SK-N-SH (cell line): ENCODE measurements around the gene MRPS30. TPM values are rescaled to one million over a fixed set of nuclear protein-coding genes. Genes with fewer than 3 reads are reported as not detected.

Experiments
- CTCF ChIA-PET: fragments of 300-600, 350-600 bp; formaldehyde crosslinking; extraction: SDS; loops from one replicate; lab custom pipeline; 2021; lab: Yijun Ruan, JAX
- POLR2A ChIA-PET: fragments of 350-600 bp; sonication (Branson Sonifier 250); formaldehyde crosslinking; extraction: SDS; loops from one replicate; lab custom pipeline; 2020; ENCODE audit warnings: antibody characterized with exemption, inconsistent platforms; lab: Yijun Ruan, JAX
- DNase-seq: peaks from one replicate; pipeline ENCODE4 v3.0.0; 2012
- H2AFZ ChIP-seq: fragments of 200-600 bp; sonication (generic); 2 replicates; pipeline ENCODE4 v1.8.1; 2016; ENCODE audit warnings: antibody characterized with exemption, mild to moderate bottlenecking, low read depth
- H3F3A ChIP-seq: fragments of 200-600 bp; sonication (generic); replicated peaks from 2 replicates; pipeline ENCODE3; 2016; ENCODE audit warnings: antibody characterized with exemption, mild to moderate bottlenecking; ENCODE audit not compliant: insufficient read depth
- H3K27ac ChIP-seq, 2 experiments: fragments of 200-500 bp in 1 of 2; fragments of 200-600 bp in 1 of 2; sonication (Bioruptor generic) in 1 of 2; sonication (generic), shearing (Covaris generic) in 1 of 2; 2 replicates each; pipeline versions ENCODE4 v1.5.1 to v1.6.1; 2014 to 2016; ENCODE audit warnings: low read depth in 2 of 2, inconsistent platforms in 1 of 2, low read length in 1 of 2, mild to moderate bottlenecking in 1 of 2, mixed read lengths in 1 of 2
- H3K27me3 ChIP-seq: fragments of 200-600 bp; sonication (generic), shearing (Covaris generic); 2 replicates; pipeline ENCODE4 v1.6.1; 2016; ENCODE audit warnings: mixed run types; ENCODE audit not compliant: insufficient read depth
- H3K36me3 ChIP-seq, 2 experiments: fragments of 200-500 bp in 1 of 2; fragments of 200-600 bp in 1 of 2; sonication (Bioruptor generic) in 1 of 2; sonication (generic) in 1 of 2; replicated peaks in 1 of 2; 2 replicates each; pipeline versions ENCODE3 to v1.5.1; 2014 to 2016; ENCODE audit warnings: low read length in 1 of 2, mild to moderate bottlenecking in 1 of 2; ENCODE audit not compliant: insufficient read depth in 2 of 2, control insufficient read depth in 1 of 2
- H3K4me1 ChIP-seq, 2 experiments: fragments of 200-500 bp in 1 of 2; fragments of 200-600 bp in 1 of 2; sonication (Bioruptor generic) in 1 of 2; sonication (generic), shearing (Covaris generic) in 1 of 2; 2 replicates each; pipeline versions ENCODE4 v1.5.1 to v1.6.1; 2014 to 2016; ENCODE audit warnings: low read depth in 1 of 2, low read length in 1 of 2, mixed run types in 1 of 2; ENCODE audit not compliant: insufficient read depth in 2 of 2, control insufficient read depth in 1 of 2
- H3K4me2 ChIP-seq: fragments of 200-600 bp; sonication (generic), shearing (Covaris generic); 2 replicates; pipeline ENCODE4 v1.6.1; 2017; ENCODE audit warnings: mixed run types
- H3K4me3 ChIP-seq, 2 experiments: fragments of 200-500 bp in 1 of 2; fragments of 200-600 bp in 1 of 2; sonication (Bioruptor generic) in 1 of 2; sonication (generic), shearing (Covaris generic) in 1 of 2; 2 replicates each; pipeline versions ENCODE4 v1.5.1 to v1.8.1; 2014 to 2016; ENCODE audit warnings: low read depth in 2 of 2, inconsistent platforms in 1 of 2, low read length in 1 of 2, mild to moderate bottlenecking in 1 of 2, mixed read lengths in 1 of 2, moderate library complexity in 1 of 2
- H3K79me2 ChIP-seq: fragments of 200-600 bp; sonication (generic); 2 replicates; pipeline ENCODE4 v1.8.1; 2017; ENCODE audit warnings: mild to moderate bottlenecking; ENCODE audit not compliant: insufficient read depth
- H3K9ac ChIP-seq: fragments of 200-600 bp; sonication (generic); 2 replicates; pipeline ENCODE4 v1.6.1; 2017; ENCODE audit warnings: mixed run types
- H3K9me2 ChIP-seq: fragments of 200-600 bp; sonication (generic); 2 replicates; pipeline ENCODE4 v1.6.1; 2017; ENCODE audit warnings: mixed run types
- H3K9me3 ChIP-seq: fragments of 200-600 bp; sonication (generic); 2 replicates; pipeline ENCODE4 v1.6.1; 2017; ENCODE audit warnings: mixed run types, mild to moderate bottlenecking, moderate library complexity
- H4K20me1 ChIP-seq: fragments of 200-600 bp; sonication (generic); 2 replicates; pipeline ENCODE4 v1.6.1; 2017; ENCODE audit warnings: mild to moderate bottlenecking, mixed run types; ENCODE audit not compliant: insufficient read depth
- CHD2 ChIP-seq: fragments of 150-350 bp; IDR thresholded peaks from 2 replicates; pipeline ENCODE4 v1.6.1; 2018; ENCODE audit warnings: low read length; ENCODE audit not compliant: partially characterized antibody
- EP300 ChIP-seq, 2 experiments: IDR thresholded peaks; 2 replicates each; pipeline versions ENCODE4 v1.4.0 to v1.6.1; 2012; ENCODE audit warnings: borderline replicate concordance in 1 of 2, low read depth in 1 of 2, low read length in 1 of 2
- EZH2phosphoT487 ChIP-seq: fragments of 200-600 bp; sonication (generic); IDR thresholded peaks from 2 replicates; pipeline ENCODE4 v1.6.1; 2017; ENCODE audit warnings: low read depth, mixed run types, mild to moderate bottlenecking, antibody characterized with exemption, moderate library complexity, borderline replicate concordance
- GABPA ChIP-seq: IDR thresholded peaks from 2 replicates; pipeline ENCODE4 v1.4.0; 2012; ENCODE audit warnings: low read depth, mild to moderate bottlenecking
- JUND ChIP-seq: IDR thresholded peaks from 2 replicates; pipeline ENCODE4 v1.4.0; 2012
- MEF2A ChIP-seq: IDR thresholded peaks from 2 replicates; pipeline ENCODE4 v1.4.0; 2012; ENCODE audit warnings: low read depth, borderline replicate concordance
- NFIC ChIP-seq: IDR thresholded peaks from 2 replicates; pipeline ENCODE4 v1.4.0; 2012; ENCODE audit warnings: borderline replicate concordance
- NRF1 ChIP-seq: IDR thresholded peaks from 2 replicates; pipeline ENCODE4 v1.6.1; 2012; ENCODE audit warnings: low read depth, mild to moderate bottlenecking, low read length
- POLR2AphosphoS5 ChIP-seq: IDR thresholded peaks from 2 replicates; pipeline ENCODE4 v1.6.1; 2012; ENCODE audit warnings: low read depth, low read length
- RAD21 ChIP-seq: IDR thresholded peaks from 2 replicates; pipeline ENCODE4 v1.6.1; 2012; ENCODE audit warnings: mild to moderate bottlenecking, low read length
- SIN3A ChIP-seq: IDR thresholded peaks from 2 replicates; pipeline ENCODE4 v1.6.1; 2012; ENCODE audit warnings: low read depth, mild to moderate bottlenecking, low read length, moderate library complexity, borderline replicate concordance
- TAF1 ChIP-seq: IDR thresholded peaks from 2 replicates; pipeline ENCODE4 v1.6.1; 2012; ENCODE audit warnings: low read depth, mild to moderate bottlenecking, low read length, moderate library complexity, borderline replicate concordance
- TCF12 ChIP-seq: IDR thresholded peaks from 2 replicates; pipeline ENCODE4 v1.4.0; 2012
- USF2 ChIP-seq: fragments of 150-350 bp; IDR thresholded peaks from 2 replicates; pipeline ENCODE4 v1.6.1; 2017; ENCODE audit warnings: antibody characterized with exemption, low read length, low read depth, borderline replicate concordance
- YY1 ChIP-seq: IDR thresholded peaks from 2 replicates; pipeline ENCODE4 v1.4.0; 2012; ENCODE audit warnings: low read depth, mild to moderate bottlenecking
- WGBS: methylation state at CpG from one replicate; pipeline ENCODE4 v1.1.6; 2017; ENCODE audit warnings: low lambda C conversion rate; 5-methylcytosine and 5-hydroxymethylcytosine counted together
- polyA plus RNA-seq, 3 experiments: library from polyadenylated mRNA; depleted of rRNA; stranded (reverse); fragments of >200 nt; gene quantifications; 2 replicates each; pipeline ENCODE4 v1.2.3, GENCODE V29; 2012
- TF ChIP-seq, protein P1 (sequence below): fragments of 200-600 bp; sonication (generic); IDR thresholded peaks from 2 replicates; pipeline ENCODE4 v1.6.1; 2017; ENCODE audit warnings: antibody characterized with exemption, mild to moderate bottlenecking, moderate library complexity
- TF ChIP-seq, protein P2 (sequence below): IDR thresholded peaks from 2 replicates; pipeline ENCODE4 v1.6.1; 2012; ENCODE audit warnings: mild to moderate bottlenecking, low read depth, low read length, moderate library complexity
- TF ChIP-seq, protein P3 (sequence below): IDR thresholded peaks from 2 replicates; pipeline ENCODE4 v1.4.0; 2012; ENCODE audit warnings: low read depth, borderline replicate concordance

MRPS30 gene
- polyA plus RNA-seq, 1 of the 3 experiments (the other 2 are of a cell fraction), result 18.3 TPM

DNA sequence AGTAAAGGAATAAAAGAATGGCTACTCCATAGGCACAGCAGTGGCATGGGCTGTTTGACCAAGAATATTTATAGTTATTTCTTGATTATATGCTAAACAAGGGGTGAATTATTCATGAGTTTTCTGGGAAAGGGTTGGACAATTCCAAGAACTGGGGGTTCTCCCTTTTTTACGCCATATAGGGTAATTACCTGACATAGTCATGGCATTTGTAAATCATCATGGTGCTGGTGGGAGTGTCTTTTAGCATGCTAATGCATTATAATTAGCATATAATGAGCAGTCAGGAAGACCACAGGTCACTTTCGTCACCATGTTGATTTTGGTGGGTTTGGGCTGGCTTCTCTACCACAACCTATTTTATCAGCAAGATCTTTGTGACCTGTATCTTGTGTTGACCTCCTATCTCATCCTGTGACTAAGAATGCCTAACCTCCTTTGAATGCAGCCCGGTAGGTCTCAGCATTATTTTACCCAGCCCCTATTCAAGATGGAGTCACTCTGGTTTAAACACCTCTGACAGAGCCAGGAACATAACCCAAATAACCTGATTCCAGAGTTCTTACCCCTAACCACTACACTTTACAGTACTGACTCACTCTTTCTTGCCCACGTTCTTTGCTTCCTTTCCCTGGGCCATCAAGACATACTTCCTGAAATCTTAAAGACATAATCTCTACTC, 25.0 kb upstream of the MRPS30 start:
- H3K9ac ChIP-seq, result no peak overlapping the region
- CTCF ChIA-PET, result interaction anchor here (1.6 kb wide), 1 partner anchor 10 kb away, joined by 9 read pairs; no protein-coding TSS in a partner anchor
- WGBS, result 60% methylated on average over 4 of the region's 4 CpGs
- H3K27me3 ChIP-seq, result no peaks in the 10 kb centered on the region
- no peaks in the 10 kb centered on the region for H3K79me2 ChIP-seq
- H3K36me3 ChIP-seq, result no peaks in the 10 kb centered on the region
- no peaks in the 10 kb centered on the region for H4K20me1 ChIP-seq
- H3F3A ChIP-seq, result no peaks in the 10 kb centered on the region
- no peaks in the 10 kb centered on the region for H3K9me2 ChIP-seq
- H3K4me3 ChIP-seq, result no peak overlapping the region
- no peak overlapping the region for H3K27ac ChIP-seq
- H3K4me1 ChIP-seq, result no peaks in the 10 kb centered on the region
- POLR2A ChIA-PET, result no interaction called here
- no peak for DNase-seq
- H3K9me3 ChIP-seq, result no peaks in the 10 kb centered on the region; the same call in 1 of the 2 replicates
- TF ChIP-seq USF2 (no peak), CHD2 (no peak), YY1 (no peak)
- H2AFZ ChIP-seq, result no peak overlapping the region
- H3K4me2 ChIP-seq, result no peak overlapping the region

DNA sequence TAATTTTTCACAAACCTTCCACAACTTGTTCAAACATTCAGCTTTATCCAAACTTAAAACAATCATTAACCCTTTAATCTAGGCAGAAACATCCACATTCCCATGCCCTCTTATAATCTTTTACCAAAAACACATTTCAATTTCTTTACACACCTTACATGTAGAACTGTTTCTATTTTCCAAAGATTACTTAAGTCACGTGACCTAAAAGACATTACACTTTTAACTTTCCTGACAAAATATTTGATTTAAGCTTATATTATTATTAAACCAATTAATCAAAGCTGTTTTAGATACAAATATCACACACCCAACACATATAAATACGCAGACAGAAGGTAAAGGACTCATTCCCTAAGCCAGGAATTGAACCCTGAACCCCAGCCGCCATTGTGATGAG, 21.0 kb upstream of the MRPS30 start:
- H3K36me3 ChIP-seq, result no peaks in the 10 kb centered on the region
- POLR2A ChIA-PET, result no interaction called here
- TF ChIP-seq SIN3A (no peak), GABPA (no peak), TAF1 (no peak), POLR2AphosphoS5 (no peak), MEF2A (no peak), NFIC (no peak), RAD21 (no peak), CHD2 (no peak), NRF1 (no peak), TCF12 (no peak), JUND (no peak), EP300 (IDR thresholded peaks at IDR 0.05; ENCODE audit: borderline replicate concordance in 1 of 2, low read depth in 1 of 2, low read length in 1 of 2) (no peak), EZH2phosphoT487 (no peak)
- TF ChIP-seq, protein P1, sequence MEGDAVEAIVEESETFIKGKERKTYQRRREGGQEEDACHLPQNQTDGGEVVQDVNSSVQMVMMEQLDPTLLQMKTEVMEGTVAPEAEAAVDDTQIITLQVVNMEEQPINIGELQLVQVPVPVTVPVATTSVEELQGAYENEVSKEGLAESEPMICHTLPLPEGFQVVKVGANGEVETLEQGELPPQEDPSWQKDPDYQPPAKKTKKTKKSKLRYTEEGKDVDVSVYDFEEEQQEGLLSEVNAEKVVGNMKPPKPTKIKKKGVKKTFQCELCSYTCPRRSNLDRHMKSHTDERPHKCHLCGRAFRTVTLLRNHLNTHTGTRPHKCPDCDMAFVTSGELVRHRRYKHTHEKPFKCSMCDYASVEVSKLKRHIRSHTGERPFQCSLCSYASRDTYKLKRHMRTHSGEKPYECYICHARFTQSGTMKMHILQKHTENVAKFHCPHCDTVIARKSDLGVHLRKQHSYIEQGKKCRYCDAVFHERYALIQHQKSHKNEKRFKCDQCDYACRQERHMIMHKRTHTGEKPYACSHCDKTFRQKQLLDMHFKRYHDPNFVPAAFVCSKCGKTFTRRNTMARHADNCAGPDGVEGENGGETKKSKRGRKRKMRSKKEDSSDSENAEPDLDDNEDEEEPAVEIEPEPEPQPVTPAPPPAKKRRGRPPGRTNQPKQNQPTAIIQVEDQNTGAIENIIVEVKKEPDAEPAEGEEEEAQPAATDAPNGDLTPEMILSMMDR, result no peak
- TF ChIP-seq, protein P2, sequence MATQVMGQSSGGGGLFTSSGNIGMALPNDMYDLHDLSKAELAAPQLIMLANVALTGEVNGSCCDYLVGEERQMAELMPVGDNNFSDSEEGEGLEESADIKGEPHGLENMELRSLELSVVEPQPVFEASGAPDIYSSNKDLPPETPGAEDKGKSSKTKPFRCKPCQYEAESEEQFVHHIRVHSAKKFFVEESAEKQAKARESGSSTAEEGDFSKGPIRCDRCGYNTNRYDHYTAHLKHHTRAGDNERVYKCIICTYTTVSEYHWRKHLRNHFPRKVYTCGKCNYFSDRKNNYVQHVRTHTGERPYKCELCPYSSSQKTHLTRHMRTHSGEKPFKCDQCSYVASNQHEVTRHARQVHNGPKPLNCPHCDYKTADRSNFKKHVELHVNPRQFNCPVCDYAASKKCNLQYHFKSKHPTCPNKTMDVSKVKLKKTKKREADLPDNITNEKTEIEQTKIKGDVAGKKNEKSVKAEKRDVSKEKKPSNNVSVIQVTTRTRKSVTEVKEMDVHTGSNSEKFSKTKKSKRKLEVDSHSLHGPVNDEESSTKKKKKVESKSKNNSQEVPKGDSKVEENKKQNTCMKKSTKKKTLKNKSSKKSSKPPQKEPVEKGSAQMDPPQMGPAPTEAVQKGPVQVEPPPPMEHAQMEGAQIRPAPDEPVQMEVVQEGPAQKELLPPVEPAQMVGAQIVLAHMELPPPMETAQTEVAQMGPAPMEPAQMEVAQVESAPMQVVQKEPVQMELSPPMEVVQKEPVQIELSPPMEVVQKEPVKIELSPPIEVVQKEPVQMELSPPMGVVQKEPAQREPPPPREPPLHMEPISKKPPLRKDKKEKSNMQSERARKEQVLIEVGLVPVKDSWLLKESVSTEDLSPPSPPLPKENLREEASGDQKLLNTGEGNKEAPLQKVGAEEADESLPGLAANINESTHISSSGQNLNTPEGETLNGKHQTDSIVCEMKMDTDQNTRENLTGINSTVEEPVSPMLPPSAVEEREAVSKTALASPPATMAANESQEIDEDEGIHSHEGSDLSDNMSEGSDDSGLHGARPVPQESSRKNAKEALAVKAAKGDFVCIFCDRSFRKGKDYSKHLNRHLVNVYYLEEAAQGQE, result no peak
- TF ChIP-seq, protein P3, sequence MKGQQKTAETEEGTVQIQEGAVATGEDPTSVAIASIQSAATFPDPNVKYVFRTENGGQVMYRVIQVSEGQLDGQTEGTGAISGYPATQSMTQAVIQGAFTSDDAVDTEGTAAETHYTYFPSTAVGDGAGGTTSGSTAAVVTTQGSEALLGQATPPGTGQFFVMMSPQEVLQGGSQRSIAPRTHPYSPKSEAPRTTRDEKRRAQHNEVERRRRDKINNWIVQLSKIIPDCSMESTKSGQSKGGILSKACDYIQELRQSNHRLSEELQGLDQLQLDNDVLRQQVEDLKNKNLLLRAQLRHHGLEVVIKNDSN, result no peak

More for the DNA sequence above, 21.0 kb upstream of the MRPS30 start:
- no peak overlapping the region for H3K9ac ChIP-seq
- no peaks in the 10 kb centered on the region for H3F3A ChIP-seq
- no peaks in the 10 kb centered on the region for H3K27me3 ChIP-seq
- CTCF ChIA-PET, result no interaction called here
- no peaks in the 10 kb centered on the region; the same call in 1 of the 2 replicates for H3K9me3 ChIP-seq
- 46% methylated on average over 3 of the region's 3 CpGs for WGBS
- H2AFZ ChIP-seq, result no peak overlapping the region
- H3K4me2 ChIP-seq, result no peak overlapping the region
- no peaks in the 10 kb centered on the region for H4K20me1 ChIP-seq
- no peak overlapping the region for H3K4me3 ChIP-seq
- peaks cover 0 to 2% of the 10 kb centered on the region in 2 experiments; a peak in 1 of 4 replicates for H3K4me1 ChIP-seq
- no peaks in the 10 kb centered on the region for H3K79me2 ChIP-seq
- no peak overlapping the region for H3K27ac ChIP-seq
- DNase-seq, result no peak
- H3K9me2 ChIP-seq, result no peaks in the 10 kb centered on the region
